H1 (cell line): ENCODE measurements around the gene ECEL1. TPM values are rescaled to one million over a fixed set of nuclear protein-coding genes. Genes with fewer than 3 reads are reported as not detected.

ENCODE experiments used
- CEBPB ChIP-seq: IDR thresholded peaks from 2 replicates; pipeline ENCODE4 v1.6.1; 2012; ENCODE audit warnings: low read depth, low read length
- SIRT6 ChIP-seq: IDR thresholded peaks from one replicate; pipeline ENCODE4 v1.7.1; 2012; ENCODE audit warnings: low read length, inconsistent platforms
- polyA plus RNA-seq, 7 experiments: library from polyadenylated mRNA; depleted of rRNA in 3 of 7; stranded (reverse) in 5 of 7; unstranded in 2 of 7; fragments of >200 nt in 5 of 7; fragments of 200-250 nt in 2 of 7; gene quantifications; 1 replicate in 5 of 7; 2 replicates in 1 of 7; 4 replicates in 1 of 7; pipeline versions ENCODE4 v1.2.1 to v1.2.3, GENCODE V29; 2011 to 2013; ENCODE audit warnings: missing spikeins in 2 of 7, mixed read lengths in 2 of 7
- total RNA-seq: library from RNA; stranded (reverse); fragmentation: NEBNext Ultra II Directional; extraction: Animal tissue kit (Norgen Biotek cat#: 25700); gene quantifications from 2 replicates; pipeline ENCODE4 v1.2.1, GENCODE V29; 2021

ECEL1 gene
- total and polyA plus RNA-seq, 2 of the 8 experiments (the other 6 are each of a cell fraction or from before 2014, with no cell fraction given): 7.7 to 20.2 TPM

DNA sequence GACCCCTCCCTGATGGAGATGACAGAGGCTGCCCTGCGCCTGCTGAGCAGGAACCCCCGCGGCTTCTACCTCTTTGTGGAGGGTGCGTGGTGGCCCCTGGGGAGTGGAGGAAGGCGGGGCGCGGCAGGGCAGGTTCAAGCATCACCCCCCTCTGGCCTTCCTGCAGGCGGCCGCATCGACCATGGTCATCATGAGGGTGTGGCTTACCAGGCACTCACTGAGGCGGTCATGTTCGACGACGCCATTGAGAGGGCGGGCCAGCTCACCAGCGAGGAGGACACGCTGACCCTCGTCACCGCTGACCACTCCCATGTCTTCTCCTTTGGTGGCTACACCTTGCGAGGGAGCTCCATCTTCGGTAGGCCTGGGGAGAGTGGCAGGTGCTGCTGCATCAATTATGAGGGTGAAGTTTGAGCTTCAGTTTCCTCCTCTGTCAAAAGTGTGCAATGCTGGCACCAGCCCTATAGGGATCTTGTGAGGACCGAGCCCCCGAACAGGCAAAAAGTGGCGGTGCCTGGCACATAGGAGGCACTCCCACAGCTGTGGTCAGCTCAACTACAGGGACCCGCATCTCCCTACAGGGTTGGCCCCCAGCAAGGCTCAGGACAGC is 29.5 kb downstream of the ECEL1 start (continued):
- TF ChIP-seq SIRT6: no peak
- TF ChIP-seq CEBPB: no peak
